ENCODE measurements around the gene HNRNPA1. TPM values are rescaled to one million over a fixed set of nuclear protein-coding genes. Genes with fewer than 3 reads are reported as not detected.

Gene HNRNPA1
- total and polyA plus RNA-seq, 9 of the 15 experiments (the other 6 are each of a cell fraction or from before 2014, with no cell fraction given): 1,166 to 2,703 (median 1,815) TPM

DNA sequence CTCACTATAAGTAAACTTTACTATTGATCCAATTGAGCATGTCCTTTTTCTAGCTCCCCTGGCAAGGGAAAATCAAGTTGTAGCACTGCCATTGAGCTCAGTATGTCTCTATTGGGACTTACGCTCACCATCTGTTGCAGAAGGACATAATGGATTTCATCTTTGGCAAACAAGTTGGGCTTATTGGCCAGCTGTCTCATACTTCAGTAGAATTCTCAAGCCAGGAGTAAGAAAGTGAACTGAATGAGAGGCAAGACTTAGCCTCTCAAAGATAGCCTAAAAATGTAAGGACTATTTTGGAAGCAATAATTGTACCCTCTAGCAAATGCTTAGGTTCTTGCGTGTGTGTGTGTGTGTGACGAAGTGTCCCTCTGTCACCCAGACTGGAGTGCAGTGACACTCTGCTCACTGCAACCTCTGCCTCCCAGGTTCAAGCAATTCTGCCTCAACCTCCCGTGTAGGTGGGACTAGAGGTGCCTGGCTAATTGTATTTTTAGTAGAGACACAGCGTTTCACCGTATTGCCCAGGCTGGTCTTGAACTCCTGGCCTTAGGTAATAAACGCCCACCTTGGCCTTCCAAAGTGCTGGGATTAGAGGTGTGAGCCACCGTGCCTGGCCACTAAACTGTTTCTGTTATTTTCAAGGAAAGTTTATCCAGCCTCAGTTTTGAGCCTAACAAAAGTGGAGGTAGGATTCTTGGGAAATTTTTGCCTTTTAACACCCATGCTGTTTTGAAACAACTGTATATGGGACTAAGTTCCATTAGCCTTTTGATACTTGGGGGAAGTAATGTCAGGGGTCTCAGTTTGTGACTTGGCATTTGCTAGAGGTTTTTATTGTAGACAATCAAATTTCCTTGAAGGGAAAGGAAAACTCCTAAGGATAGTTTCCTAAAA lies 7.0 kb downstream of the HNRNPA1 start (continued):
- TF ChIP-seq, protein P1, sequence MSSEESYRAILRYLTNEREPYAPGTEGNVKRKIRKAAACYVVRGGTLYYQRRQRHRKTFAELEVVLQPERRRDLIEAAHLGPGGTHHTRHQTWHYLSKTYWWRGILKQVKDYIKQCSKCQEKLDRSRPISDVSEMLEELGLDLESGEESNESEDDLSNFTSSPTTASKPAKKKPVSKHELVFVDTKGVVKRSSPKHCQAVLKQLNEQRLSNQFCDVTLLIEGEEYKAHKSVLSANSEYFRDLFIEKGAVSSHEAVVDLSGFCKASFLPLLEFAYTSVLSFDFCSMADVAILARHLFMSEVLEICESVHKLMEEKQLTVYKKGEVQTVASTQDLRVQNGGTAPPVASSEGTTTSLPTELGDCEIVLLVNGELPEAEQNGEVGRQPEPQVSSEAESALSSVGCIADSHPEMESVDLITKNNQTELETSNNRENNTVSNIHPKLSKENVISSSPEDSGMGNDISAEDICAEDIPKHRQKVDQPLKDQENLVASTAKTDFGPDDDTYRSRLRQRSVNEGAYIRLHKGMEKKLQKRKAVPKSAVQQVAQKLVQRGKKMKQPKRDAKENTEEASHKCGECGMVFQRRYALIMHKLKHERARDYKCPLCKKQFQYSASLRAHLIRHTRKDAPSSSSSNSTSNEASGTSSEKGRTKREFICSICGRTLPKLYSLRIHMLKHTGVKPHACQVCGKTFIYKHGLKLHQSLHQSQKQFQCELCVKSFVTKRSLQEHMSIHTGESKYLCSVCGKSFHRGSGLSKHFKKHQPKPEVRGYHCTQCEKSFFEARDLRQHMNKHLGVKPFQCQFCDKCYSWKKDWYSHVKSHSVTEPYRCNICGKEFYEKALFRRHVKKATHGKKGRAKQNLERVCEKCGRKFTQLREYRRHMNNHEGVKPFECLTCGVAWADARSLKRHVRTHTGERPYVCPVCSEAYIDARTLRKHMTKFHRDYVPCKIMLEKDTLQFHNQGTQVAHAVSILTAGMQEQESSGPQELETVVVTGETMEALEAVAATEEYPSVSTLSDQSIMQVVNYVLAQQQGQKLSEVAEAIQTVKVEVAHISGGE (CRISPR knock-in tag; IDR thresholded peaks at IDR 0.05): no peak
- TF ChIP-seq TRIM24 (IDR thresholded peaks at IDR 0.05): no peak; a peak in 1 of 4 replicates
- TF ChIP-seq NR1H2 (CRISPR knock-in tag; IDR thresholded peaks at IDR 0.05): no peak
- TF ChIP-seq ZNF707 (CRISPR knock-in tag; conservative IDR thresholded peaks at IDR 0.05): no peak
- TF ChIP-seq CBFB (CRISPR knock-in tag; IDR thresholded peaks at IDR 0.05): no peak
- TF ChIP-seq, protein P2, sequence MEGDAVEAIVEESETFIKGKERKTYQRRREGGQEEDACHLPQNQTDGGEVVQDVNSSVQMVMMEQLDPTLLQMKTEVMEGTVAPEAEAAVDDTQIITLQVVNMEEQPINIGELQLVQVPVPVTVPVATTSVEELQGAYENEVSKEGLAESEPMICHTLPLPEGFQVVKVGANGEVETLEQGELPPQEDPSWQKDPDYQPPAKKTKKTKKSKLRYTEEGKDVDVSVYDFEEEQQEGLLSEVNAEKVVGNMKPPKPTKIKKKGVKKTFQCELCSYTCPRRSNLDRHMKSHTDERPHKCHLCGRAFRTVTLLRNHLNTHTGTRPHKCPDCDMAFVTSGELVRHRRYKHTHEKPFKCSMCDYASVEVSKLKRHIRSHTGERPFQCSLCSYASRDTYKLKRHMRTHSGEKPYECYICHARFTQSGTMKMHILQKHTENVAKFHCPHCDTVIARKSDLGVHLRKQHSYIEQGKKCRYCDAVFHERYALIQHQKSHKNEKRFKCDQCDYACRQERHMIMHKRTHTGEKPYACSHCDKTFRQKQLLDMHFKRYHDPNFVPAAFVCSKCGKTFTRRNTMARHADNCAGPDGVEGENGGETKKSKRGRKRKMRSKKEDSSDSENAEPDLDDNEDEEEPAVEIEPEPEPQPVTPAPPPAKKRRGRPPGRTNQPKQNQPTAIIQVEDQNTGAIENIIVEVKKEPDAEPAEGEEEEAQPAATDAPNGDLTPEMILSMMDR (IDR thresholded peaks at IDR 0.05 in 2 of 3, conservative IDR thresholded peaks at IDR 0.05 in 1 of 3; ENCODE audit: insufficient read depth in 2 of 3, low read depth in 1 of 3, low read length in 3 of 3): no peak
- no peak for TF ChIP-seq HEY1 (CRISPR knock-in tag; IDR thresholded peaks at IDR 0.05; ENCODE audit: borderline replicate concordance)
- no peak for TF ChIP-seq SMAD4 (CRISPR knock-in tag; conservative IDR thresholded peaks at IDR 0.05)
- TF ChIP-seq CAMTA2 (CRISPR knock-in tag; conservative IDR thresholded peaks at IDR 0.05): peak; percentile 5
- peak; percentile 10; the same call in 1 of the 2 replicates for TF ChIP-seq CREM (IDR thresholded peaks at IDR 0.05; ENCODE audit: low read depth)
- TF ChIP-seq ZC3H8 (IDR thresholded peaks at IDR 0.05): no peak
- TF ChIP-seq ZBTB8A (IDR thresholded peaks at IDR 0.05; ENCODE audit: partially characterized antibody): no peak
- TF ChIP-seq, protein P3, sequence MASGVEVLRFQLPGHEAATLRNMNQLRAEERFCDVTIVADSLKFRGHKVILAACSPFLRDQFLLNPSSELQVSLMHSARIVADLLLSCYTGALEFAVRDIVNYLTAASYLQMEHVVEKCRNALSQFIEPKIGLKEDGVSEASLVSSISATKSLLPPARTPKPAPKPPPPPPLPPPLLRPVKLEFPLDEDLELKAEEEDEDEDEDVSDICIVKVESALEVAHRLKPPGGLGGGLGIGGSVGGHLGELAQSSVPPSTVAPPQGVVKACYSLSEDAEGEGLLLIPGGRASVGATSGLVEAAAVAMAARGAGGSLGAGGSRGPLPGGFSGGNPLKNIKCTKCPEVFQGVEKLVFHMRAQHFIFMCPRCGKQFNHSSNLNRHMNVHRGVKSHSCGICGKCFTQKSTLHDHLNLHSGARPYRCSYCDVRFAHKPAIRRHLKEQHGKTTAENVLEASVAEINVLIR (CRISPR knock-in tag; IDR thresholded peaks at IDR 0.05): no peak
- TF ChIP-seq, protein P4, sequence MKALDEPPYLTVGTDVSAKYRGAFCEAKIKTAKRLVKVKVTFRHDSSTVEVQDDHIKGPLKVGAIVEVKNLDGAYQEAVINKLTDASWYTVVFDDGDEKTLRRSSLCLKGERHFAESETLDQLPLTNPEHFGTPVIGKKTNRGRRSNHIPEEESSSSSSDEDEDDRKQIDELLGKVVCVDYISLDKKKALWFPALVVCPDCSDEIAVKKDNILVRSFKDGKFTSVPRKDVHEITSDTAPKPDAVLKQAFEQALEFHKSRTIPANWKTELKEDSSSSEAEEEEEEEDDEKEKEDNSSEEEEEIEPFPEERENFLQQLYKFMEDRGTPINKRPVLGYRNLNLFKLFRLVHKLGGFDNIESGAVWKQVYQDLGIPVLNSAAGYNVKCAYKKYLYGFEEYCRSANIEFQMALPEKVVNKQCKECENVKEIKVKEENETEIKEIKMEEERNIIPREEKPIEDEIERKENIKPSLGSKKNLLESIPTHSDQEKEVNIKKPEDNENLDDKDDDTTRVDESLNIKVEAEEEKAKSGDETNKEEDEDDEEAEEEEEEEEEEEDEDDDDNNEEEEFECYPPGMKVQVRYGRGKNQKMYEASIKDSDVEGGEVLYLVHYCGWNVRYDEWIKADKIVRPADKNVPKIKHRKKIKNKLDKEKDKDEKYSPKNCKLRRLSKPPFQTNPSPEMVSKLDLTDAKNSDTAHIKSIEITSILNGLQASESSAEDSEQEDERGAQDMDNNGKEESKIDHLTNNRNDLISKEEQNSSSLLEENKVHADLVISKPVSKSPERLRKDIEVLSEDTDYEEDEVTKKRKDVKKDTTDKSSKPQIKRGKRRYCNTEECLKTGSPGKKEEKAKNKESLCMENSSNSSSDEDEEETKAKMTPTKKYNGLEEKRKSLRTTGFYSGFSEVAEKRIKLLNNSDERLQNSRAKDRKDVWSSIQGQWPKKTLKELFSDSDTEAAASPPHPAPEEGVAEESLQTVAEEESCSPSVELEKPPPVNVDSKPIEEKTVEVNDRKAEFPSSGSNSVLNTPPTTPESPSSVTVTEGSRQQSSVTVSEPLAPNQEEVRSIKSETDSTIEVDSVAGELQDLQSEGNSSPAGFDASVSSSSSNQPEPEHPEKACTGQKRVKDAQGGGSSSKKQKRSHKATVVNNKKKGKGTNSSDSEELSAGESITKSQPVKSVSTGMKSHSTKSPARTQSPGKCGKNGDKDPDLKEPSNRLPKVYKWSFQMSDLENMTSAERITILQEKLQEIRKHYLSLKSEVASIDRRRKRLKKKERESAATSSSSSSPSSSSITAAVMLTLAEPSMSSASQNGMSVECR (CRISPR knock-in tag; IDR thresholded peaks at IDR 0.05): no peak; the same call in 1 of the 2 replicates

All from K562 (cell line).